ENCODE data around the gene C1QTNF9B. TPM values are rescaled to one million over a fixed set of nuclear protein-coding genes. Genes with fewer than 3 reads are reported as not detected.

Gene C1QTNF9B
- total and polyA plus RNA-seq, 2 of the 13 experiments (the other 11 are each of a cell fraction or from before 2014, with no cell fraction given), result not detected

DNA sequence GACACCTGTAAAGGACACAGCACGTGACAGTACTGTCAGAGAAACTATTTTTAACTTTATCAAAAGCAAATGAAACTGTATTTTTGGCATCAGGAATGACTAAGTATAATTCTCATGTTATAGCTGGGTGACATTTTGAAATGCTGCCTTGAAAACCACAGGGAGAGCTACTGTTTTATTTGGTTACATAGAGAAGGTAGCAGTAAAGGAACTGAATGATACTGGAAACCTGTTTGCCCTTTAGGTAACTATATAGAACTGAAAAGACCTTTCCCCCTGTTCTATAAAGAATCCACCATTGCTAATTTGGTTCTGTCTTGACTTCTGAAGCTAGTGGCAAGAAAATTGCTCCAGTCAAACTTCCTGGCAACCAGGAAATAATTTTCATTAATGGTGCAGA is 47.2 kb downstream of the C1QTNF9B start (continued):
- TF ChIP-seq, protein P1, sequence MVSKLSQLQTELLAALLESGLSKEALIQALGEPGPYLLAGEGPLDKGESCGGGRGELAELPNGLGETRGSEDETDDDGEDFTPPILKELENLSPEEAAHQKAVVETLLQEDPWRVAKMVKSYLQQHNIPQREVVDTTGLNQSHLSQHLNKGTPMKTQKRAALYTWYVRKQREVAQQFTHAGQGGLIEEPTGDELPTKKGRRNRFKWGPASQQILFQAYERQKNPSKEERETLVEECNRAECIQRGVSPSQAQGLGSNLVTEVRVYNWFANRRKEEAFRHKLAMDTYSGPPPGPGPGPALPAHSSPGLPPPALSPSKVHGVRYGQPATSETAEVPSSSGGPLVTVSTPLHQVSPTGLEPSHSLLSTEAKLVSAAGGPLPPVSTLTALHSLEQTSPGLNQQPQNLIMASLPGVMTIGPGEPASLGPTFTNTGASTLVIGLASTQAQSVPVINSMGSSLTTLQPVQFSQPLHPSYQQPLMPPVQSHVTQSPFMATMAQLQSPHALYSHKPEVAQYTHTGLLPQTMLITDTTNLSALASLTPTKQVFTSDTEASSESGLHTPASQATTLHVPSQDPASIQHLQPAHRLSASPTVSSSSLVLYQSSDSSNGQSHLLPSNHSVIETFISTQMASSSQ (IDR thresholded peaks at IDR 0.05; ENCODE audit: low read depth), result no peak
- TF ChIP-seq, protein P1 (CRISPR knock-in tag; IDR thresholded peaks at IDR 0.05; ENCODE audit: borderline replicate concordance), result no peak
- TF ChIP-seq PAX8 (CRISPR knock-in tag; IDR thresholded peaks at IDR 0.05; ENCODE audit: borderline replicate concordance), result no peak
- TF ChIP-seq ZFYVE20 (CRISPR knock-in tag; IDR thresholded peaks at IDR 0.05; ENCODE audit: borderline replicate concordance, low read depth), result no peak
- TF ChIP-seq FOSL1 (CRISPR knock-in tag; IDR thresholded peaks at IDR 0.05; ENCODE audit: borderline replicate concordance), result no peak
- TF ChIP-seq ZC3H13 (CRISPR knock-in tag; IDR thresholded peaks at IDR 0.05), result no peak
- TF ChIP-seq TSC22D2 (CRISPR knock-in tag; IDR thresholded peaks at IDR 0.05; ENCODE audit: borderline replicate concordance), result no peak

DNA sequence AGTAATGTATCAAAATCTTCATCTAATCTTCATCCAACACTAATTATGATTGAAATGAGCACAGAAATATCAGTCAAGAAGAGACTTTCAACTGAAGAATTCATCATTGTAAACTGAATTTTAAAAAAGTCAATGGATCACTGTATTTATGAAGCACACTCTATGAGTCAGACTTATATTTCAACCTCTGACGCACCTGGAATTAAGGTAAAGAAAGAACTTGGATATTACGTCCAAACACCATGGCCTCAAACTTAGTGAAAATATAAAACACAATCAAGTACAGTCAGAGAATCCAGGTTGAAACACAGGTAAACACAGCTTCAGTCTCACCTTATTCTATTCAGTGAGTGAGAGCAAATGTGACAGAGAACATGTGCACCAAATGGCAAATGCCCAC is 47.6 kb downstream of the C1QTNF9B start:
- Histone ChIP-seq H3K27me3 (ENCODE audit: control insufficient read depth in 1 of 2, insufficient read depth in 2 of 2, low read length in 2 of 2) (no peaks in the 10 kb centered on the region), H3K79me2 (ENCODE audit: insufficient read depth, low read length) (no peaks in the 10 kb centered on the region), H3K4me3 (replicated peaks in 1 of 3; ENCODE audit: insufficient read depth in 1 of 3, low read depth in 2 of 3, low read length in 3 of 3) (no peak overlapping the region), H3K27ac (ENCODE audit: extremely low read length, insufficient read depth, low read length) (no peak overlapping the region), H3K9me3 (ENCODE audit: low read length) (no peaks in the 10 kb centered on the region), H3K36me3 (replicated peaks in 1 of 2; ENCODE audit: control insufficient read depth in 1 of 2, insufficient read depth in 2 of 2, low read length in 2 of 2) (no peaks in the 10 kb centered on the region; a peak in 1 of 5 replicates), H3K4me1 (ENCODE audit: insufficient read depth, low read length) (no peaks in the 10 kb centered on the region), H3K4me2 (ENCODE audit: low read depth, low read length) (no peak overlapping the region), H3K9ac (ENCODE audit: insufficient read depth, low read depth, low read length) (no peak overlapping the region), H2AFZ (ENCODE audit: low read length) (no peak overlapping the region), H4K20me1 (ENCODE audit: insufficient read depth, low read length) (no peaks in the 10 kb centered on the region)
- 94% methylated on average over 2 of the region's 2 CpGs for WGBS (ENCODE audit: low lambda C conversion rate)
- intact Hi-C loops (cut with micrococcal nuclease; ENCODE audit: unreplicated experiment), result no loop called here
- in situ Hi-C loops (cut with HindIII; ENCODE audit: extremely low pct_ligation_motif_present, low pct_unique_long_range_greater_than_20kb), result no loop called here
- no TSS peak for BruUV-seq (replicated peaks)
- FAIRE-seq (no peak), DNase-seq (ENCODE audit: low spot score) (no peak), ATAC-seq (no peak)
- ChIA-PET POLR2A (no interaction called here), CTCF (ENCODE audit: low intra/inter-chr PET ratio, low total read pairs) (no interaction called here)
- TF ChIP-seq ZFP37 (CRISPR knock-in tag; IDR thresholded peaks at IDR 0.05; ENCODE audit: borderline replicate concordance) (no peak), ZC3H4 (CRISPR knock-in tag; IDR thresholded peaks at IDR 0.05; ENCODE audit: borderline replicate concordance) (no peak), YEATS4 (CRISPR knock-in tag; IDR thresholded peaks at IDR 0.05; ENCODE audit: borderline replicate concordance) (no peak), KLF15 (CRISPR knock-in tag; IDR thresholded peaks at IDR 0.05; ENCODE audit: borderline replicate concordance) (no peak), IKZF4 (CRISPR knock-in tag; IDR thresholded peaks at IDR 0.05; ENCODE audit: borderline replicate concordance, low read depth, not compliant biosample characterization) (no peak), ZNF496 (CRISPR knock-in tag; IDR thresholded peaks at IDR 0.05; ENCODE audit: insufficient replicate concordance) (no peak)
- TF ChIP-seq, protein P2, sequence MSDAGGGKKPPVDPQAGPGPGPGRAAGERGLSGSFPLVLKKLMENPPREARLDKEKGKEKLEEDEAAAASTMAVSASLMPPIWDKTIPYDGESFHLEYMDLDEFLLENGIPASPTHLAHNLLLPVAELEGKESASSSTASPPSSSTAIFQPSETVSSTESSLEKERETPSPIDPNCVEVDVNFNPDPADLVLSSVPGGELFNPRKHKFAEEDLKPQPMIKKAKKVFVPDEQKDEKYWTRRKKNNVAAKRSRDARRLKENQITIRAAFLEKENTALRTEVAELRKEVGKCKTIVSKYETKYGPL (CRISPR knock-in tag; IDR thresholded peaks at IDR 0.05), result no peak
- TF ChIP-seq, protein P3, sequence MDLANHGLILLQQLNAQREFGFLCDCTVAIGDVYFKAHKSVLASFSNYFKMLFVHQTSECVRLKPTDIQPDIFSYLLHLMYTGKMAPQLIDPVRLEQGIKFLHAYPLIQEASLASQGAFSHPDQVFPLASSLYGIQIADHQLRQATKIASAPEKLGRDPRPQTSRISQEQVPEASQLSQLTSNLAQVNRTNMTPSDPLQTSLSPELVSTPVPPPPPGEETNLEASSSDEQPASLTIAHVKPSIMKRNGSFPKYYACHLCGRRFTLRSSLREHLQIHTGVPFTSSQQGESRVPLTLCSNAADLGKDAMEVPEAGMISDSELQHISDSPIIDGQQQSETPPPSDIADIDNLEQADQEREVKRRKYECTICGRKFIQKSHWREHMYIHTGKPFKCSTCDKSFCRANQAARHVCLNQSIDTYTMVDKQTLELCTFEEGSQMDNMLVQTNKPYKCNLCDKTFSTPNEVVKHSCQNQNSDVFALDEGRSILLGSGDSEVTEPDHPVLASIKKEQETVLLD (CRISPR knock-in tag; IDR thresholded peaks at IDR 0.05; ENCODE audit: low read depth), result no peak
- TF ChIP-seq, protein P4, sequence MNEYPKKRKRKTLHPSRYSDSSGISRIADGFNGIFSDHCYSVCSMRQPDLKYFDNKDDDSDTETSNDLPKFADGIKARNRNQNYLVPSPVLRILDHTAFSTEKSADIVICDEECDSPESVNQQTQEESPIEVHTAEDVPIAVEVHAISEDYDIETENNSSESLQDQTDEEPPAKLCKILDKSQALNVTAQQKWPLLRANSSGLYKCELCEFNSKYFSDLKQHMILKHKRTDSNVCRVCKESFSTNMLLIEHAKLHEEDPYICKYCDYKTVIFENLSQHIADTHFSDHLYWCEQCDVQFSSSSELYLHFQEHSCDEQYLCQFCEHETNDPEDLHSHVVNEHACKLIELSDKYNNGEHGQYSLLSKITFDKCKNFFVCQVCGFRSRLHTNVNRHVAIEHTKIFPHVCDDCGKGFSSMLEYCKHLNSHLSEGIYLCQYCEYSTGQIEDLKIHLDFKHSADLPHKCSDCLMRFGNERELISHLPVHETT (CRISPR knock-in tag; conservative IDR thresholded peaks at IDR 0.05), result no peak

Data from HepG2 (cell line).